Smooth muscle cell (in vitro differentiated cells): ENCODE data around the gene DAAM1. TPM values are rescaled to one million over a fixed set of nuclear protein-coding genes. Genes with fewer than 3 reads are reported as not detected.

Experiments used
- DNase-seq: peaks from one replicate; lab custom pipeline; 2025; ENCODE audit not compliant: unreplicated experiment; lab: John Stamatoyannopoulos, UW
- H2AFZ ChIP-seq: fragments of 200-600 bp; sonication (generic); 2 replicates; pipeline ENCODE4 v1.6.0; 2016; ENCODE audit warnings: antibody characterized with exemption, low read depth, mild to moderate bottlenecking
- H3F3A ChIP-seq: fragments of 200-600 bp; sonication (generic); 2 replicates; pipeline ENCODE4 v1.6.0; 2017; ENCODE audit warnings: antibody characterized with exemption, low read depth
- H3K27ac ChIP-seq: fragments of 200-600 bp; sonication (generic); 2 replicates; pipeline ENCODE4 v1.5.1; 2016; ENCODE audit warnings: low read depth, mild to moderate bottlenecking
- H3K27me3 ChIP-seq: fragments of 200-600 bp; sonication (generic); 2 replicates; pipeline ENCODE4 v1.6.1; 2016; ENCODE audit warnings: low read depth, mild to moderate bottlenecking
- H3K36me3 ChIP-seq: fragments of 200-600 bp; sonication (generic); 2 replicates; pipeline ENCODE4 v1.5.1; 2016; ENCODE audit warnings: low read depth
- H3K4me1 ChIP-seq: fragments of 200-600 bp; sonication (generic); 2 replicates; pipeline ENCODE4 v1.5.1; 2016; ENCODE audit warnings: low read depth
- H3K4me2 ChIP-seq: fragments of 200-600 bp; sonication (generic); 2 replicates; pipeline ENCODE4 v1.6.0; 2016; ENCODE audit warnings: mild to moderate bottlenecking
- H3K4me3 ChIP-seq: fragments of 200-600 bp; sonication (generic); 2 replicates; pipeline ENCODE4 v1.5.1; 2016; ENCODE audit warnings: mild to moderate bottlenecking
- H3K79me2 ChIP-seq: fragments of 200-600 bp; sonication (generic); 2 replicates; pipeline ENCODE4 v1.6.0; 2016; ENCODE audit warnings: low read depth, mild to moderate bottlenecking
- H3K9ac ChIP-seq: fragments of 200-600 bp; sonication (generic); 2 replicates; pipeline ENCODE4 v1.6.0; 2016; ENCODE audit warnings: low read depth
- H3K9me3 ChIP-seq: fragments of 200-600 bp; sonication (generic); replicated peaks from 2 replicates; pipeline ENCODE4 v1.5.1; 2016; ENCODE audit warnings: low read depth
- H4K20me1 ChIP-seq: fragments of 200-600 bp; sonication (generic); 2 replicates; pipeline ENCODE4 v1.6.0; 2016; ENCODE audit warnings: low read depth
- CTCF ChIP-seq: fragments of 200-600 bp; sonication (generic); IDR thresholded peaks from 2 replicates; pipeline ENCODE4 v1.5.1; 2017; ENCODE audit warnings: borderline replicate concordance, mild to moderate bottlenecking, antibody characterized with exemption; ENCODE audit not compliant: insufficient read depth, poor library complexity, severe bottlenecking
- WGBS: methylation state at CpG from one replicate; pipeline ENCODE4 v1.1.7; 2016; ENCODE audit warnings: low lambda C conversion rate; 5-methylcytosine and 5-hydroxymethylcytosine counted together
- polyA plus RNA-seq: library from polyadenylated mRNA; unstranded; fragments of >200 nt; fragmentation: Nextera tagmentation; extraction: Ambion mirVana; gene quantifications from 2 replicates; pipeline ENCODE4 v1.2.1, GENCODE V29; 2016
- total RNA-seq: library from RNA; depleted of rRNA; stranded (reverse); fragments of >200 nt; gene quantifications from 2 replicates; pipeline ENCODE4 v1.2.3, GENCODE V29; 2014

Gene DAAM1
- total and polyA plus RNA-seq, 2 experiments from 2014 or later: 10.9 to 46.4 TPM

GRCh38 chr14:59236195-59236594 is 47.7 kb downstream of the DAAM1 start:
- Histone ChIP-seq H3K9me3 (no peaks in the 10 kb centered on the region), H3K27me3 (no peaks in the 10 kb centered on the region), H4K20me1 (peaks cover 75% of the 10 kb centered on the region), H3F3A (peaks cover 8% of the 10 kb centered on the region), H3K27ac (no peak overlapping the region), H2AFZ (no peak overlapping the region), H3K4me3 (no peak overlapping the region), H3K4me2 (no peak overlapping the region), H3K79me2 (peaks cover 79% of the 10 kb centered on the region), H3K9ac (no peak overlapping the region), H3K36me3 (no peaks in the 10 kb centered on the region), H3K4me1 (peaks cover 11% of the 10 kb centered on the region)
- DNase-seq: no peak
- TF ChIP-seq CTCF: no peak
- 87% methylated on average over 4 of the region's 4 CpGs for WGBS

- WGBS: 32% methylated on average over 5 of the region's 5 CpGs
- Histone ChIP-seq H3K36me3 (no peaks in the 10 kb centered on the region), H3K27me3 (no peaks in the 10 kb centered on the region), H3K4me2 (peak overlapping the region; percentile 74), H2AFZ (no peak overlapping the region), H3K9ac (no peak overlapping the region), H3K4me1 (peaks cover 11% of the 10 kb centered on the region), H3K4me3 (no peak overlapping the region), H4K20me1 (peaks cover 57% of the 10 kb centered on the region), H3K27ac (peak overlapping the region; percentile 48), H3K79me2 (peaks cover 78% of the 10 kb centered on the region), H3F3A (peaks cover 8% of the 10 kb centered on the region), H3K9me3 (no peaks in the 10 kb centered on the region)
- DNase-seq: no peak
- TF ChIP-seq CTCF: no peak
These were observed 49.7 kb downstream of the DAAM1 start for GRCh38 chr14:59238216-59238615.

GRCh38 chr14:59239022-59239421 is 50.6 kb downstream of the DAAM1 start:
- H3K4me1 ChIP-seq: peaks cover 11% of the 10 kb centered on the region
- TF ChIP-seq CTCF: no peak
- peaks cover 8% of the 10 kb centered on the region for H3F3A ChIP-seq
- no peaks in the 10 kb centered on the region for H3K9me3 ChIP-seq
- H3K27me3 ChIP-seq: no peaks in the 10 kb centered on the region
- no peak overlapping the region for H3K4me2 ChIP-seq
- peaks cover 50% of the 10 kb centered on the region for H4K20me1 ChIP-seq
- no peak overlapping the region for H3K27ac ChIP-seq
- no peak overlapping the region for H2AFZ ChIP-seq
- H3K36me3 ChIP-seq: no peaks in the 10 kb centered on the region
- H3K4me3 ChIP-seq: no peak overlapping the region
- no peak overlapping the region for H3K9ac ChIP-seq
- DNase-seq: no peak
- H3K79me2 ChIP-seq: peaks cover 73% of the 10 kb centered on the region

GRCh38 chr14:59240356-59240755 is 51.9 kb downstream of the DAAM1 start:
- peaks cover 50% of the 10 kb centered on the region for H4K20me1 ChIP-seq
- TF ChIP-seq CTCF: no peak
- no peak overlapping the region for H2AFZ ChIP-seq
- no peak overlapping the region for H3K4me3 ChIP-seq
- peaks cover 64% of the 10 kb centered on the region for H3K79me2 ChIP-seq
- WGBS: 97% methylated on average over 2 of the region's 2 CpGs
- DNase-seq: no peak
- no peak overlapping the region for H3K27ac ChIP-seq
- H3K4me1 ChIP-seq: peaks cover 11% of the 10 kb centered on the region
- no peak overlapping the region for H3K4me2 ChIP-seq
- peaks cover 8% of the 10 kb centered on the region for H3F3A ChIP-seq
- H3K9me3 ChIP-seq: no peaks in the 10 kb centered on the region
- no peaks in the 10 kb centered on the region for H3K27me3 ChIP-seq
- H3K9ac ChIP-seq: no peak overlapping the region
- H3K36me3 ChIP-seq: no peaks in the 10 kb centered on the region
